WERI-Rb-1 (cell line): Measurements from ENCODE around the gene GOPC.
A peak's percentile ranks its signal among the peaks of the same experiment; 100 is the strongest.
"Not testable (repeated sequence)": the region's sequence is repeated elsewhere in the genome, so short reads cannot be mapped to it uniquely, and the experiment has no call there.

ENCODE experiments used
- DNase-seq: peaks from one replicate; pipeline ENCODE4 v3.0.0-alpha.2; 2020
- H3K27ac ChIP-seq: fragments of 250-450 bp; sonication (Bioruptor Pico); 2 replicates; pipeline ENCODE4 v1.5.1; 2020; ENCODE audit warnings: mild to moderate bottlenecking, moderate library complexity
- H3K27me3 ChIP-seq: fragments of 250-450 bp; sonication (Bioruptor Pico); 2 replicates; pipeline ENCODE4 v1.5.1; 2021; ENCODE audit warnings: mild to moderate bottlenecking, low read depth, moderate library complexity; ENCODE audit not compliant: insufficient read depth, severe bottlenecking
- H3K36me3 ChIP-seq: fragments of 250-450 bp; sonication (Bioruptor Pico); 2 replicates; pipeline ENCODE4 v1.5.1; 2020; ENCODE audit warnings: mild to moderate bottlenecking, moderate library complexity
- H3K4me3 ChIP-seq: 2 replicates; pipeline ENCODE4 v1.5.1; 2011; ENCODE audit warnings: low read depth, mild to moderate bottlenecking, control low read depth, low read length
- H3K9me3 ChIP-seq: fragments of 250-450 bp; sonication (Bioruptor Pico); 2 replicates; pipeline ENCODE4 v1.5.1; 2021; ENCODE audit warnings: mild to moderate bottlenecking, moderate library complexity; ENCODE audit not compliant: severe bottlenecking
- CTCF ChIP-seq: IDR thresholded peaks from 2 replicates; pipeline ENCODE4 v1.5.1; 2011; ENCODE audit warnings: low read depth, mild to moderate bottlenecking, control low read depth, inconsistent platforms, low read length

The GOPC gene

GRCh38 chr6:117602151-117602898 lies at the start of gene GOPC:
Gene GOPC, minus strand, starts transcription at chr6:117602511. Its CDS starts 223 bp downstream, at chr6:117602288.
- peak within 1 kb of the TSS; percentile 51 for H3K4me3 ChIP-seq
- H3K27me3 ChIP-seq, result no peaks in the 10 kb centered on the region
- peak within 1 kb of the TSS; percentile 94 for H3K27ac ChIP-seq
- peaks cover 25% of the 10 kb centered on the region for H3K36me3 ChIP-seq
- DNase-seq, result peak; percentile 96
- TF ChIP-seq CTCF, result peak; percentile 51
- H3K9me3 ChIP-seq, result no peaks in the 10 kb centered on the region

DNA sequence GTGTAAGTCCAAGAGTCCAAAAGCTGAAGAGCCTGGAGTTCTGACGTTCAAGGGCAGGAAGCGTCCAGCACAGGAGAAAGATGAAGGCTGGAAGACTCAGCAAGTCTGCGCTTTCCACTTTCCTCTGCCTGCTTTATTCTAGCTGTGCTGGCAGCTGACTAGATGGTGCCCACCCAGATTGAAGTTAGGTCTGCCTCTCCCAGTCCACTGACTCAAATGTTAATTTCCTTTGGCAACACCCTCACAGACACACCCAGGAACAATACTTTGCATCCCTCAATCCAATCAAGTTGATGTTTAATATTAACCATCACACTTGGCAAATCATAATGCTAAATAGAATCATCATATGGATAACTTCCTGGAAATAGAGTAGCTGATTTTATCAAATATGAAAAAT lies 49.7 kb upstream of the GOPC start:
- H3K27me3 ChIP-seq, H3K9me3 ChIP-seq, H3K36me3 ChIP-seq, DNase-seq, H3K4me3 ChIP-seq, H3K27ac ChIP-seq: not testable (repeated sequence)

DNA sequence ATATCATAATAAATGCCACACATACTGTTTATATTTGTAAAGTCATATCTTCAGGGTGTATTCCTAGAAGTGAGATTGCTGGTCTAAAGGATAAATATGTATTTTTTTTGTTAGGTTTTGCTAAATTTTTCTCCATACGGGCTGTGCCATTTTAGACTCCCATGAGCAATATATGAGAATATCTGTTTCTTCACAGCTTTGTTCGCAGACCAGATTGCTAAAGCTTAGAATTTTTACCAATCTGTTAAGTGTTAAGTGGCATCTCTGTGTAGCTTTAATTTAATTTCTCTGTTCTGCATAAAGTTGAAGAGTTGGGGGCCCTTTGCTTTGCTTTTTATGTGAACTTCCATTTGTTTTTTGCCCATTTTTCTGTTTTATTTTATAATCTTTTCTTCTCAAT lies 40.7 kb upstream of the GOPC start:
- DNase-seq, result no peak
- H3K4me3 ChIP-seq, result no peak overlapping the region
- H3K36me3 ChIP-seq, result no peaks in the 10 kb centered on the region
- no peak overlapping the region for H3K27ac ChIP-seq
- H3K27me3 ChIP-seq, result no peaks in the 10 kb centered on the region
- TF ChIP-seq CTCF, result no peak
- no peaks in the 10 kb centered on the region for H3K9me3 ChIP-seq

DNA sequence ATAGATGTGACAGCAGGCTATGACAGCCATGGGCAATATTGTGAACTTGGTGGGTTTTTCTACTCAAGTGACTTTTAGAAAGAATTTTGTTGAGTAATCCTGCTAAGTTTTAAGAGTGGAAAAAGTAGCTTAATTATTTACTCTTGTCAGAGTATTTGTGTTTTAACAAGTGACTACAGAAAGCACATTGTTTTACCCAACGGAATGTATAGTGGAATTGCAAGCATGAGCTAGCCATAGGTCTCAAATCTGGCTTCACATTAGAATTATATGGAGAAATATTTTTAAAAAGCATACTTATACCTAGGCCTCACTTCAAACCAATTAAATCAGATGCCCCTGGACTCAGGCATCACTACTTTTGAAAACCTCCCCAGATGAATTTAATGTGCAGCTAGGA lies 35.5 kb upstream of the GOPC start:
- no peak overlapping the region for H3K4me3 ChIP-seq
- DNase-seq, result no peak
- H3K27me3 ChIP-seq, result no peaks in the 10 kb centered on the region
- TF ChIP-seq CTCF, result no peak
- H3K36me3 ChIP-seq, result no peaks in the 10 kb centered on the region
- H3K27ac ChIP-seq, result no peak overlapping the region
- no peaks in the 10 kb centered on the region for H3K9me3 ChIP-seq

- H3K4me3 ChIP-seq, result no peak overlapping the region
- DNase-seq, result no peak
These were observed 26.9 kb upstream of the GOPC start for GRCh38 chr6:117629119-117629660.

GRCh38 chr6:117627533-117627932 lies 25.2 kb upstream of the GOPC start:
- H3K36me3 ChIP-seq, result no peaks in the 10 kb centered on the region
- H3K4me3 ChIP-seq, result no peak overlapping the region
- DNase-seq, result no peak
- TF ChIP-seq CTCF, result no peak
- H3K27ac ChIP-seq, result no peak overlapping the region
- H3K27me3 ChIP-seq, result no peaks in the 10 kb centered on the region
- peaks cover 14% of the 10 kb centered on the region for H3K9me3 ChIP-seq

More at GRCh38 chr6:117629119-117629660, 26.9 kb upstream of the GOPC start:
- Histone ChIP-seq H3K27ac (peak overlapping the region; percentile 81), H3K36me3 (no peaks in the 10 kb centered on the region), H3K9me3 (peaks cover 14% of the 10 kb centered on the region), H3K27me3 (no peaks in the 10 kb centered on the region)
- TF ChIP-seq CTCF, result no peak
